NK-92 (cell line): ENCODE measurements around the gene SLC39A11.
"Not testable (repeated sequence)": the region's sequence is repeated elsewhere in the genome, so short reads cannot be mapped to it uniquely, and the experiment has no call there.

Experiments used
- DNase-seq: peaks from one replicate; lab custom pipeline; 2025; ENCODE audit not compliant: unreplicated experiment; lab: John Stamatoyannopoulos, UW

SLC39A11 gene

DNA sequence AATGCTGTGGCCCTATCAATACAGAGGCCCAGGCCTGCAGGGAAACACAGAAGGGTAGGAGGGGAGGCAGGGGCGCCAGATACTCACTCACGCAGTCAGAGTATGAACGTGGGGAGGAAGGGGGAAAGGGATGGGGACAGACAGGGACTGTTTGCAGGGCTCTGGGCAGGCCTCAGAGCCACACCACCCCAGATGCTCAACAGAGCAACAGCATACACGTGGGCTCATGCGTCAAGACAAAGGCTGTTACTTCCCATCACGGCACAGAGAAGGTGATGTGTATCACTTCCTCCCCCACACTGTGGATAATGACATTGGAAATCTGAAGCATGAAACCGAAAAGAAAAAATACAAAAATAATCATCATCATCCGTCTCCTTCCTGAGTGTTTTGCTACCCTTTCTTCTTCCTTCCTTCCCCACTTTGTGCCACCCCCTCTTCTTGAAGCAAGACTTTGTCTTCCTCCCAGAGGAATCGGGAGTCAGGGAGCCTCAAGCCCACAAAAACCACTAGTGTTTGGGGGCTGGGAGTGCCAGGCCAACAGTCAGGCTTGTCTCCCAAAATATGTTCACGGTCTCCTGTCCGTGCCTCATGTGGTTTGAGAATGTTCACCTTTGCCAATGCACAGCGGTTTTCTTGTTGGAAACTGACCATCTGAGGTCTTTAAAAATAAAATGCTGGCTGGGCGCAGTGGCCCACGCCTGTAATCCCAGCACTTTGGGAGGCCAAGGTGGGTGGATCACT lies 20.1 kb downstream of the SLC39A11 start:
- DNase-seq: no peak

DNA sequence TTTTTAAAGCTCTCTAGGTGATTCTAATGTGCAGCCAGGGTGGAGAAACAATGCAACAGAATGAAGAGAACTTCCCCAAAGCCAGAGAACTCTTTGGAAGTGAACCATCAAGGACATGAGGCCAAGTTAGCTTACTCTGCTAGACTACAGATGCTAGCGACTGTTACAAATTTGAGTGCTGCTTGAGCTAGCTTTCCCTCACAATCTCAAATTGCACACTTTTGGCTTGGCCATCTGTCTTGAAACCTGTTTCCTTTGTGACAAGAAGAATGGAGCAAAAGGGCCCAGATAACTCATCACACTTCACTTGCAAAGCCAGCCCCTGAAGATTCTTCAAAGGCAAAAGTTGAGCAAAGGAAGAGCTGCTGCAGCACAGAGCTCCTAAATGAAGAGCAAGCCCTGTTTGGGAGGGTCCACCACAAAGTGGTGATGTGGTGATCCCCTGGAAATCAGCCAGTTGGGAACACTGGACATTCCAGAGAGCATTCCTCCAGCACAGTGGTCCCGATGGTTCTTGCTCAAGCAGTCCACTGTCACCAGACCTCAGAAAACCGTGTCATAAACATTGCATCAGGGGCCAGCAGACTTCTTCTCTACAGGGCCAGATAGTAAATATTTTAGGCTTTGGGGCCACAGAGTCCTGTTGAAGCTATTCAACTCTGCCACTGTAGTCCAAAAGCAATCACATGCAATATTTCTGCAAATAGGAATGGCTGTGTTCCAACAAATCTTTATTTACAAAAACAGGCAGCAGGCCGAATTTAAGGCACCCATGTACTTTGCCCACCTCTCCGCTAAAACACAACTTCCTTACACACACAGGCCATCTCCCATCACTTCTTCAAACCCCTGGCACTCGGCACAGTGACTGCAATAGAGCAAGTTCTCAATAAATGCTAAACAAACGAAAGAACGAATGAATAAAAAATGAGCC lies 21.2 kb downstream of the SLC39A11 start:
- DNase-seq: no peak

GRCh38 chr17:73069841-73070240 lies 22.6 kb downstream of the SLC39A11 start:
- DNase-seq: no peak

DNA sequence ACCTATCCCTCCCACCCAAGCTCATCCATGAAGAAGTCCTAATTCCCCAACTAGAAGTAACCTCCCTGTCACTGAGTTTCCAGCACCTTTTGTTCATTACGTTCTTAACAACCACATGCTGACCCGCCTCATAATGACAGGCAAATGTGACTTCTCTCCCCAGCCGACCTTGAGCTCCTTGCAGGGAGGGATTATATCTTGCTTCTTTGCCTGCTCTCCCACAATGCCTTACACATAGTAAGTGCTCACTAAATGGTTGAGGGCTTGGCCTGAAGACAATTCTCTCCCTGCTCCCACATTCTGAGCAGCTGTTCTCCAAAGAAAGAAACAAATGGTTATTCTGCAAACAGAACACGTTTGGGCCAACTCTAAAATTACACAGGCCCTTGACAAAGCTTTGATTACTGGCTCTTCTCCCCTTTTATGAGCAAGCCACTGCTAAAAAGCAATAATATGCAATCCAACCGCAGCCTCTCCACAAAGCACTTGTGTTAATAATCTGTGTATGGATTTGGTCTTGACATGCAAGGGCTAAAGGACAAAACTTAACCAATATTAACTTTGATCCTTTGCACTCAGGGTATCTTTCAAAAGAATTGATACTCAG lies 23.2 kb downstream of the SLC39A11 start:
- DNase-seq: no peak

DNA sequence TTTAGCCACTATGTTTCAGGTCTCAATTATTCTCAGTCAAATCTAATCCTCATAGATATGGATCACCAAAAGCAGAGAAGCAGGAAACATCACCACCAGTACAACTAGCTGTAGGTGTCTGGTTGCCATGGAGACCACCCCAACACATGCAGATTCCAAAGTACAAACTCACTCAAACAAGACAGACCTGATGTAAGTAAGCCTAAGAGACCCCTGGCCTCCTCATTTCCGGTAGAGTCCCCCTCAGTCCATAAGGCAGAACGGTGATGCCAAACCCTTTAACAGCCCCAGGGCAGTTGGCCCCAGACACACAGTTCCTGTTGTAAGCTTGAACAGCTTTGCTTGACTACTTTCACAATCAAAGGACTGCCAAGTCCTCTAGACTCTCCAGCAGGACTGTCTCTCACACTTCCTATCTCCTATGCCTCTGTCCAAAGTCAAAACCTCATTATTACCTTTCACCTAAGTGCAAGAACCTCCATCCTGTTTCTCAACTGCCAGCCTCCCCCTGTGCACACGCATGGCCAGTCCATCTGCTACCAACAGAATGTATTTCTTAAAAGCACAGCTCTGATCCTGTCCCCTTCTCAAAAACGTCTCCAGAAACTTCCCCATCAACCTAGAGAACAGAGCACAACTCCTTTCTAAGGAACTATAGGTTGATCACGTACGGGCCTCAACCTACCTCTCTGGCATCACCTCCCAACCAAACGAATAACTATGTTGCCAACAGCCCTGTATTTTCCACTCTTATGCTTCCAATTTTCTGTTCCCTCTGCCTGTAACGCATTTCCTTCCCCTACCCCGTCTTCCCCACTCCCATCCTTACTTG lies 23.9 kb downstream of the SLC39A11 start:
- DNase-seq: no peak

GRCh38 chr17:73067699-73068098 lies 24.8 kb downstream of the SLC39A11 start:
- DNase-seq: not testable (repeated sequence)

DNA sequence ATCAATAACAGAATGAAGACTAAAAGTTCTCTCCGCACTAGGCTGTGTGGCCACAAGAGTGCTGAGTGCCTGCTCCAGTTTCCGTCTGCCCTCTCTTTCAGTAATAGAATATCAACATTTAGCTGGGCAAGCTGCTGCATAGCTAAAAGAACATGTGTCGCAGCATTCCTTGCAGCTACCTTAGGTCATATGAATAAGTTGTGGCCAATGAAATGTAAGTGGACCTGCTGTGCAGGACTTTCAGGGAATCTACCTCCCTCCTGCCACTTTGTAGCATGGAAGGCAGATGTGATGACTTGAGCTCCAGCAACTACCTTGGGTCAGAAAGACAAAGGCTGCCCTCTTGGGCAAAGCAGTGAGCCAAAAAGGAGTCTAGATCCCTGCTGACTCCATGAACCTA lies 25.4 kb downstream of the SLC39A11 start:
- no peak for DNase-seq

- no peak for DNase-seq
Observed at GRCh38 chr17:73066148-73066884, 26.2 kb downstream of the SLC39A11 start.

GRCh38 chr17:73065376-73065775 lies 27.1 kb downstream of the SLC39A11 start:
- DNase-seq: no peak

DNA sequence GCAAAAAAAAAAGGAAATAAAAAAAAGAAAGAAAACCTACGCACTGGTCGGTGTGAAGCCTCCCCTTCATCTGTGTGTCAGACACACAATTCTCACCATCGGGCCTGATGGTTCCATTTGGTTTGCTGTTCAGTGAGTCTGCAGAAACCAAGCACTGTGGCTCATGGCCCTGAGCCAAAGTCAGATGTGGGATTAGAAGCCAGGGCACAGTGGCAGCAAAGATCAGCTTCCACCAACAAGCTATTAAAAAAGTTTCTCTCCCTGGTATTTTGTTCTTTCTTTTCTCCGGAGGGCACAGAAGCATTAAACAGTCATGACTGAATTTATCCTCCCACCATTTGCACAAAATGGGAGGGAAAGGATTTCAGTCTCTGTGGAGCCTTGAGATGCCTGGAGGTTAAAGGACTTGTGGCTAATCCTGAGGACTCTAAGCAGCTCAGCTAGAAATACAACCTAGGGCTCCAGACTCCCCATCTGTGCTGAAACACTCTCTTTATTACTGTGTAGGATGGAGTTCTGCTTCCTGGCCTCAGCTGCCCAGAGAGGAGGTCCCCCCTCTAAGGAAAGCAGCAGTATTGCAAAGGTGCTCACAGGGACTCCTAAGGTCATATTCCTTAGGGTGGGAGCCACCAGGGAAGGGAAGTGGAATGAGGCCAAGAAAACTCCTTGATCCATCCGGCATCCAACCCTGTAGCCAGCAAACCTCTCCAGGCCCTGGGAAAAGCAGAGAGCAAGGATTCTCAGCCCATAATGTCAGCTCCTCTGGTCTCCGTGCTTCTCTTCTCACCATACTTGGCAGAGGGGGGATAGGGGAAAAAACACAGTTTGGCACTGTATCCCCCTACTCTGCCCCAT lies 28.2 kb downstream of the SLC39A11 start:
- DNase-seq: no peak

DNA sequence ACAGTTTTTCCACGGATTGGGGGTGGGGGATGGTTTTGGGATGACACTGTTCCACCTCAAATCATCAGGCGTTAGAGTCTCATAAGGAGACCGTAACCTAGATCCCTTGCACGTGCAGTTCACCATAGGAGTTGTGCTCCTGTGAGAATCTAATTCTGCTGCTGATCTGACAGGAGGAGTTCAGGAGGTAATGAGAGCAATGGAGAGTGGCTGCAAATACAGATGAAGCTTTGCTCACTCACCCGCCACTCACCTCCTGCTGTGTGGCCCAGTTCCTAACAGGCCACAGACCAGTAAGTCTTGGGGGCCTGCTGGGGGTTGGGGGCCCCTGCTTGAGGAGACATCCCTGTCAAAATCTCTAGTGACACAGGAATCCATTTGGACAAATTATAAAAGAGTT lies 29.8 kb downstream of the SLC39A11 start:
- DNase-seq: no peak

- no peak for DNase-seq
Observed at GRCh38 chr17:73061161-73061560, 31.3 kb downstream of the SLC39A11 start.

GRCh38 chr17:73060721-73061120 lies 31.8 kb downstream of the SLC39A11 start:
- DNase-seq: no peak

- DNase-seq: not testable (repeated sequence)
Observed at GRCh38 chr17:73059713-73060112, 32.8 kb downstream of the SLC39A11 start.

GRCh38 chr17:73058022-73058421 lies 34.5 kb downstream of the SLC39A11 start:
- no peak for DNase-seq

DNA sequence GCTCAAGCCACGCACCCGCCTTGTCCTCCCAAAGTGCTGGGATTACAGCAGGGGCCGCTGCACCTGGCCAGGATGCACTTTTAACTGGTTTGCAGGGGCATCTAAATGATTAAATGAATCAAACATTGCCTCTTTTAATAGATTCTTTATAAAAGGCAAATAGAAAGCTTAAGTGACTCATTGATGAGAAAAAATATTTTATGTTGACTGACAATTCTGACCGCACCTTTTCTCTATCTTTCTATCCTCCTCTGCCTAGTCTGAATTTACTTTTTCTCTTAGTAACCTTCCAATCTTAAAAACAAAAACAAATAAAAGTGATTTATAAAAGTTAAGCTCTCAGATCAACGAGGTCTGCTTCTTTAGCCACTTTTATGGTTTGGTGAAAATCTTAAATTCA lies 35.3 kb downstream of the SLC39A11 start:
- DNase-seq: no peak

GRCh38 chr17:73052923-73053322 lies 39.6 kb downstream of the SLC39A11 start:
- no peak for DNase-seq

DNA sequence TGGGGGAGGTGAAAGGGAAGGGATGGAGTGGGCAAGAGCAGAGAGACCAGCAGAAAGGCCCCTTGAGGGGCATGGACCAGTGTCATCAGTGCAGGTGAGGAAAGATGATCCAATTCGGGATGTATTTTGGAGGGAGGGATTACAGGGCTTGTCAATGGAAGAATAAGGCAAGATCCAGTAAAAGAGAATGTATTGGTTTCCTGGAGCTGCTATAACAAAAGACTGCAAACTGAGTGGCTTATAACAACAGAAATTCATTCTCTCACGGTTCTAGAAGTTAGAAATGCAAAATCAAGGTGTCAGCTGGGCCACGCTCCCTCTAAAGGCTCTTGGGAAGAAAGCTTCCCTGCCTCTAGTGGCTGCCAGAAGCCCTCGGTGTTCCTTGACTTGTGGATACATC lies 41.7 kb downstream of the SLC39A11 start:
- DNase-seq: no peak

- DNase-seq: no peak
Observed at GRCh38 chr17:73048170-73048569, 44.3 kb downstream of the SLC39A11 start.
